Embryonic facial prominence (tissue), 1 donor: ENCODE results near the gene TTC28.

Source experiments
- DNase-seq: peaks from one replicate; pipeline ENCODE4 v3.0.0-alpha.2; 2016; ENCODE audit errors: extremely low spot score

TTC28 gene

GRCh38 chr22:28052825-28053269 lies 626.8 kb downstream of the TTC28 start:
- peak; percentile 11 for DNase-seq

GRCh38 chr22:28051787-28052356 lies 627.8 kb downstream of the TTC28 start:
- peak; percentile 53 for DNase-seq

GRCh38 chr22:28051091-28051786 lies 628.4 kb downstream of the TTC28 start:
- no peak for DNase-seq

GRCh38 chr22:28048529-28048928 lies 631.1 kb downstream of the TTC28 start:
- no peak for DNase-seq

GRCh38 chr22:28047740-28048139 lies 631.9 kb downstream of the TTC28 start:
- no peak for DNase-seq

GRCh38 chr22:28046100-28046499 lies 633.5 kb downstream of the TTC28 start:
- no peak for DNase-seq

GRCh38 chr22:28044546-28045173 lies 635.0 kb downstream of the TTC28 start:
- no peak for DNase-seq

GRCh38 chr22:28043266-28043665 lies 636.4 kb downstream of the TTC28 start:
- DNase-seq = no peak

- no peak for DNase-seq
Observed at GRCh38 chr22:28034760-28035401, 644.8 kb downstream of the TTC28 start.

- no peak for DNase-seq
Observed at GRCh38 chr22:28034145-28034759, 645.4 kb downstream of the TTC28 start.

GRCh38 chr22:28032861-28033260 lies 646.8 kb downstream of the TTC28 start:
- DNase-seq = no peak

- no peak for DNase-seq
Observed at GRCh38 chr22:28031383-28031922, 648.2 kb downstream of the TTC28 start.

- DNase-seq = no peak
Observed at GRCh38 chr22:28030473-28030872, 649.2 kb downstream of the TTC28 start.

GRCh38 chr22:28029956-28030355 lies 649.7 kb downstream of the TTC28 start:
- DNase-seq = no peak

- no peak for DNase-seq
Observed at GRCh38 chr22:28029201-28029948, 650.3 kb downstream of the TTC28 start.

GRCh38 chr22:28027453-28028448 lies 651.9 kb downstream of the TTC28 start:
- DNase-seq = no peak

- no peak for DNase-seq
Observed at GRCh38 chr22:28025866-28026575, 653.6 kb downstream of the TTC28 start.

GRCh38 chr22:28025333-28025732 lies 654.3 kb downstream of the TTC28 start:
- no peak for DNase-seq

- no peak for DNase-seq
Observed at GRCh38 chr22:28024422-28024888, 655.2 kb downstream of the TTC28 start.
